GM19193 (cell line): Measurements from ENCODE around the gene SAMD4A.
A peak's percentile ranks its signal among the peaks of the same experiment; 100 is the strongest.

Source experiments
- POLR2A ChIP-seq: IDR thresholded peaks from 4 replicates; pipeline ENCODE4 v1.6.1; 2011; ENCODE audit not compliant: insufficient read depth, insufficient read length; ENCODE audit errors: extremely low read depth

SAMD4A gene

GRCh38 chr14:54554401-54554800, 12.5 kb upstream of the SAMD4A start:
- no peak for TF ChIP-seq POLR2A

- no peak for TF ChIP-seq POLR2A
These were observed 11.3 kb upstream of the SAMD4A start for GRCh38 chr14:54555651-54556050.

GRCh38 chr14:54556535-54556934, 10.4 kb upstream of the SAMD4A start:
- no peak for TF ChIP-seq POLR2A

- TF ChIP-seq POLR2A = no peak
These were observed 4.6 kb upstream of the SAMD4A start for GRCh38 chr14:54562334-54562733.

- TF ChIP-seq POLR2A = no peak
These were observed 2.7 kb upstream of the SAMD4A start for GRCh38 chr14:54564071-54564867.

- TF ChIP-seq POLR2A = peak; percentile 30
These were observed 1.8 kb upstream of the SAMD4A start for GRCh38 chr14:54564868-54565784.

GRCh38 chr14:54565785-54566409, 1.0 kb upstream of the SAMD4A start:
- peak; percentile 71 for TF ChIP-seq POLR2A

GRCh38 chr14:54567224-54567638, 303 bp downstream of the SAMD4A start:
- no peak for TF ChIP-seq POLR2A

GRCh38 chr14:54567639-54568561, 972 bp downstream of the SAMD4A start:
- TF ChIP-seq POLR2A = no peak

GRCh38 chr14:54568821-54569595, 2.1 kb downstream of the SAMD4A start:
- TF ChIP-seq POLR2A = no peak

GRCh38 chr14:54570047-54570446, 3.1 kb downstream of the SAMD4A start:
- TF ChIP-seq POLR2A = no peak

- TF ChIP-seq POLR2A = no peak
These were observed 3.9 kb downstream of the SAMD4A start for GRCh38 chr14:54570631-54571415.

- no peak for TF ChIP-seq POLR2A
These were observed 5.4 kb downstream of the SAMD4A start for GRCh38 chr14:54572316-54572715.
